Measurements from ENCODE around the gene MYRIP.
"Not testable (repeated sequence)": the region's sequence is repeated elsewhere in the genome, so short reads cannot be mapped to it uniquely, and the experiment has no call there.

Gene MYRIP

DNA sequence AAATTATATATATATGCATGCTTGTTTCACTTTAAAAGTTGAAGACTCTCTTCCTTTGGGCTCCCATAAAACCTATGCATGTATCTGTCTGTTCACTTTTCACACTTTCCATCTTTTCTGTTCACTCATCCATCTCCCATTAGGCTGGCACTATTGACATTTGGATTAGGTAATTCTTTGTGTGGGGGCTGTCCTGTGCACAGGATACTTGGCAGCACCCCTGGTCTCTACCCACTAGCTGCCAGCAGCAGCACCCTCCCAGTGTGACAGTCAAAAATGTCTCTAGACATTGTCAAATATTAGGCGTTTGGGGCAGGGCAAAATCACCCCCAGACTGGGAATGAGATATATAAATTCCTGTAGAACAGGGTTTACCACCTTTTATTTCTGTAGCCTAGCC is 427.8 kb downstream of the MYRIP start:
- no peak for DNase-seq (ENCODE audit: low read depth)

DNA sequence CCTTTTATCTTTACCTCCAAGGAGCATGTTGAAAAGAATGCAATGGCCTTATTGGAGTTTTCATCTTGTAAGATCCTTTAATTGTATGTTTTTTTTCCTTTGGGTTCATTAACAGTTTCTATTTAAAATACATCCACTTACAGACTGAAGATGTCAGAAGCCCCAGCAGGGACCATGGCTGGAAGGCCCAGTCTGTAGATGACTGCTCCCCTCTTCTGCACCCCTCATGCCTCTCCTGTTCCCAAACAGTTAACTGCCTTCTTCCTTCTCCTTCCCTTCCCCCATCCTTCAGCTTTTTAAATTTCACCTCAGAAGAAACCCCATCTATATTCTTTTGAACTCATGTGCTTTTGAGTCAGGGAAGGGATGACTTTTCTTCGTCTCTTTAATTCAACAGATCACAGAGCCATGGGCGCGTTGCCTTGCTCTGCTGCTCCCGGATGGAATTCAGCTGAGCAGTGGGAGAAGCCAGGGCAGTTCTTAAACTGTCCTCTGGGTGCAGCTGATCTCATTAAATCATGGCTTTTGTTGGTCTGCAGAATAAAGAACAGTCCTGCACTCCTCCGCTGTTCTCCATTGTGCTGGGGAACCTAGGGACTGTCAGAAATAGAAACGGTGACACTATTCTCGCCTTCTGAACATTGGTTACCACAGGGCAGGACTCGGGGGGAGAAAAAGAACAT is 428.6 kb downstream of the MYRIP start:
- DNase-seq (ENCODE audit: low read depth): no peak

DNA sequence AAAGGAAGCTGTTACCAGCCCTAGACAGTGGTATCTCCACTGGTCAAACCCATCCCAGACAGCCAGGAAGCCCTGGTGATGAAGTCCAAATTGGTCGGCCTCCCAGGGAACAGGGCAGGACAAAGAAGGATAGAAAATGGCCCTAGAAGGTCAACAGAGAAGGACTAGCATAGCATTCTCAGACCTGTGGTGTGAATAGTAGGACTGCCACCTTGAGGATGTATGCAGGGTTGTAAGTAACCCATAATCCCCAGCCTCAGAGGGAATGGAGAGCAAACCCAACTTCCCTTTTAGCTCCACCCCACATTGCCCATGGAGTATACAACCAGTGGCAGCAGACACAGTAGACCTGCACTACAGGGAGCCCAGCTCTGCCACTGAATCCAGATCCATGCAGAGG is 431.5 kb downstream of the MYRIP start:
- no peak for DNase-seq (ENCODE audit: low read depth)

DNA sequence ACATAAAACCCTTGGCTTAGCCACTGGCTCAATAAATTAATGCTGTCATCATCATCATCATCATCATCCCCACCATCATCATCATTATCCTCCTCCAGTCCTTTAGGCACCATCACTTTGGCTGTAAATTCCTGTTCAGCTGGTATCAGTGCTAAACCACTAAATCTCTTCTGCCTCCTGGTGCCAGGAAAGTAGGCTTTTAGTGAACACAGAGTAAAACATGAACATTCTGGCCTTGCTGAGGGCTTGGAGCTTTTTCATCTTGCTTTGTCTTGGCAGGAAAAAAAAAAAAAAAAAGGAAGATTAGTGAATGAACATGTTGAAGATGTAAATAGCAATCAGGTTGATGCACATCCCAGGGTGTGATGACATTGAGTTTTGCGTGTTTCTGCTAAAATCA is 432.8 kb downstream of the MYRIP start:
- no peak for DNase-seq (ENCODE audit: low read depth)

DNA sequence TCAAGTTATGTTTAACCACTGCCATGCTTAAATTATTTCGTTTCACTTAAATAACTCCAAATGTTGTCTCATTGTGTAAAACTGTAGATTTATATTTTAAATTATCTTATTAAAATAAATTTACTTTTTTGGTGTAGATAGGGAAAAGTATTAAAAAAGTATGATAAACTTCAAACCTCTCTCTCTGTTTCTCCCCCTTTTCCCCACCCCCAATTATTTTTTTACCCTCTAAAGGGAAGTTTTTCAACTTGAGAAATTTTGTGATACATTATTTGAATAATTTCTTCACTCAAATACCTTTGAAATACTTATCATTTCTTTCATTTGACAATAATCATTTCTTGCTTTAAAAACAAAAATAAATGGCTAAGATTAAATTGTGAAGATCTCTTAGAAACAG is 433.2 kb downstream of the MYRIP start:
- no peak for DNase-seq (ENCODE audit: low read depth)

DNA sequence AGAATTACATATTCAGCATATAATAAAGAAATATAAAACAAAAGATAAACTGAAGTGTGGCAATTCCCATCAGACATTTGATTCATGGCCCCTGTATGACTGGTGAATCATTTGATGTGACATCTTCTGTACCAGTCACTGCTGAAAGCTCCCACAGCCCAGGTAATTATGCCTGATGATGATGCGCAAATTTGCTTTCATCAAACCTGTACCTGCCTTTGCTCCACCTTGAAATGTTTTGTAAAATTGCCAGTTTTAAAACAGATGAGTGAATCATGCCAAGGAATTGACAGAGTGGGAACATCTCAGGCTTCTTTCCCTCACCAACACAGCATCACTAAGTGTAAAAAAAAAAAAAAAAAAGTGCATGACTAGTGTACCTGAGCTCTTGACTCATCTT is 433.6 kb downstream of the MYRIP start:
- DNase-seq (ENCODE audit: low read depth): no peak

DNA sequence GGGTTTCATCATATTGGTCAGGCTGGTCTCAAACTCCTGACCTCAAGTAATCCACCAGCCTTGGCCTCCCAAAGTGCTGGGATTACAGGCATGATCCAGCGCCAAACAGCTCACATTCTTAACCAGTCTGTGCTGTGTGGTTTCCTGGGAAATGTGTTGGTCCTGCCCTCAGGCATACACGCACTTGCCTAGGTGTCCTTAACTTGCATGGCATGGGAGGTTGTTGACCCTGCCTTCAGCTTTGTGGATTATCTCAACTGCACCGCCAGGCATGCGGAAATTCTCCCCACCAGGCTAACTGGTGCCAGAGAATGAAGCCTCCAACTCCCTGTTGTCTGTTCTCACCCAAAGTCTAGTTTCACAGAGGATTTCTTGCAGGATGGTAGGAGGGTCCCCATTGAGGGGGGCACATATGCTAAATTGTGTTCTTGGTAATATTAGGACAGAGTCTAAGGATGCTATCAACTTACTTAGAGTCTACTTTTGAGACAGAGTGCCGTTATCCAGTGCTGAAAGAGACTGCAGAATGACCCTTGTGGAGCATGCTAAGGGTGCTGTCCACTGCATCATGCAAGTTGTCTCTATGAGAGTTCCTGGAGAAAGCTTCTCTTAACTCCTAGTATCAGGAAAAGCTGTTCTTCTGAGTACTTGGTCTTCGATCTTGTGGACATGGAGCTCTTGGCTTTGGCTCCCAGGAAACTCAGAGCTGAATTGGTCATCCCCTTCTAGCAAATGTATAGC is 438.5 kb downstream of the MYRIP start:
- no peak for DNase-seq (ENCODE audit: low read depth)

DNA sequence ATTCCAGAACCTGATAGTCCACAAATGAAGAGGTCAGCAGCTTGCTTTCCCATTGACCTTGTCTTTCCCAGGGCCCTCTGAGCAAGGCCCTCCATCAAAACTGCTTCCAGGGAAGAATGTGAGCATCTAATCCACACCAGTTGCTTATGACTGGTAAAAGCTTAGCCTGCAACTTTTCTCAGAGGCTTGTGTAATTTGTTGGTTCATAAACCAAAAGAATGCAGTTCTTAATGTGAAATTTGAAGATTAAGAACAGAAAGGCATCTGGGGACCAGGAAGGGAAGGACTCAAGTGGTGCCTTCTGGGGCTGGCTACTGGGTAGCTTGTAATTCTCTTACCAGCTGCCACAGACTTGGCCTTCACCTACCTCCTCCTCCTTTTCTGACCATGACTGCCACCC is 439.2 kb downstream of the MYRIP start:
- DNase-seq (ENCODE audit: low read depth): no peak

DNA sequence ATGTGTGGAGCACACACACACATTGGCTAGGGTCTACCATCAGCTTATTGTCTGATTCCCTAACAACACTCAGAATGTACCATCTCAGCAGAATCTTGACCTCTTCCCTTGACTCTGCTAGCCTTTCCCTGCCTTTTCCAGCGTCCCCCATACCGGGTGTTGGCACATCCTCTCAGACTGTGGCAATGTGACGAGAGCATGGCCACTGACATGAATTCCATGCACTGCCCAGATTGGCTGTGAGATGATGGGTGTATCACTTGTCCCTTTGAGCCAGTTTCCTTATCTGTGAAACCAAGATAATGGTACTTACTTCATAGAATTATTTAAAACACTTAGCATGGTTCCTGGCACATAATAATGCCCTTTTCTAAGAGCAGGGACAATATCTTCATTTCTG is 439.8 kb downstream of the MYRIP start:
- no peak for DNase-seq (ENCODE audit: low read depth)

DNA sequence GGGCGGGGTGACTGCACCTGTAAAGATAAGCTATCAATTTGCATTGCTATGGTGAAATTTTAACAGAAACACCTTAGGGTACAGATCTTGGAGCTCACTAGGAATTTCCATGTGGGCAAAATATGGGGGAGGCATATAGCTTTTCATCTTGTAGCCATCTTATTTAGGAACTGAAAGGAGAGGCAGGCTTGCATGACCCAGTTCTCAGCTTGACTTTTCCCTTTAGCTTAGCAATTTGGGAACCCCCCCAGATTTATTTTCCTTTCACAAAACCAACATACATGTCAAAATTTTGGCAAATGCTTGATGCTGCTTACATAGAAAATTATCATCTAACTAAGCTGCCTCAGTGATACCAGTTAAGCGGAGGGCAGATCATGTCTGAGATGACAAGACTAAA is 445.1 kb downstream of the MYRIP start:
- no peak for DNase-seq (ENCODE audit: low read depth)

DNA sequence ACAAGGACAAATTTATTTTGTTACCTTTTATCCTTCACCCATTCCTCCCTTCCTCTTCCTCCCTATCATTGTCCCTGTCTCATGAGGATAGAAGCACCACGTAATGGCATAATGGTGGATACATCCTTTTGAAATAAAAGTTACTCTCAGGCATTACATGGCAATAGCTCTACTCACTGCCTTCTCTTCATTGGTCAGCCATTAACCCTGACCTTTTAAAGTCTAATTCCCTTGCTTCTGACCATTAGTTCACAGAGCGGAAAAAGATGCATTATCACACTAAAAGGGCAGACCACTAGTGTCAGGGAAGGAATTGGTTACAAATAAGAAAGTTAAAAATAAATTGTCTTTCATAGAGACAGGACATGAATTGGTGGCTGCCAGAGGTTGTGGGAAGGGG is 445.5 kb downstream of the MYRIP start:
- DNase-seq (ENCODE audit: low read depth): no peak

DNA sequence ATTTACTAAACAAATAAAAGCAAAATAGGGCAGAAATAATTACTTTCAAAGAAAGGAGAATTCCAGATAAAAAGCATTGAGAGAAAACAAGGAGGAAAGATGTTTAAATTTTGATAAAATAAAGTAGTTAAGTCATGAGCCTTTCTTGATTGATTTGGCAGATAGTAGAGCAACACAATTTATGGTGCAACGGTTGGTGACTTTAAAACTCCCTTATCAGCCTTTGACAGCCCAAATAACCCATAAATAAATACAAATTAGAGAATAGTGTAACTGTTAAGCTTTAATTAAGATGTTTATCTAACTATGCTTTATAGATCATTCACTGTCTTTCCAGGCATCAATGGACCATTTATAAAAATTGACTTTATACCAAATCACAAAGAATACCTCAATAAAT is 446.1 kb downstream of the MYRIP start:
- DNase-seq (ENCODE audit: low read depth): no peak

DNA sequence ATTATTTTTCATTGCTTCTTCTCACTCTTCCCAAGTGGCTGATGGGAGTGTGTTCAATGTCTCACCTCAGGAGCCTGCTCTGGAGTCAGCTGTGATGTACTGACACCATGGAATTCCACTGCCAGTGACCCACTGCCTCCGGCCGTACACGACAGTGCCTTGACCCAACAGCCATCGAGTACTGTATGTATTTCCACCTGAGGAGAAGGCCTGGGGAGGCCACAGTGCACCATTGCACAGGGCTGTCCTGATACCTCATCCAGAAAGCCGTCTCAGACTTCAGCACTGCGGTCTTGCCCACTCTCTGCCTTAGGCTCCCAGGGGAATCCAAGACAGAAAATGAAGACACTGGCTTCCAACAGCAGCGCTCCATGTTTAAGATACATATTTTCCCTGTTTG is 448.7 kb downstream of the MYRIP start:
- no peak for DNase-seq (ENCODE audit: low read depth)

DNA sequence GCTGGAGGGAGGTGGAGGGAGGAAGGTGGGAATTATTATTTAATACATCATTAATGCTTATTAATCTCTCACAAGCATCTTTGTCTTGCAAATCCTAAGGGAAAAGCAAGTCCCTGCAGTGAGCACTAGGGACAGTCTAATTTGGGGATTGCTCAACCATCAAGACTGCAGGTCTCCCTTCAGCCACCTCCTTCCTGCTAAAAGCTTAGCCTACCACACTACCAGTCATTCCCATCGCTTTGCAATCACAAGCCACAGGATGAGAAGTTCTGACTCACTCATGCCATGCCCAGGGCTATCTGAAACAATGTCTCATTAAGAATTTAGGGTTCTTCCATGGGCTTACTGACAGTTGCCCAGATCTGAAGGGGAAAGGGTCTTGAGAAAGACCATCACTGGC is 449.1 kb downstream of the MYRIP start:
- DNase-seq (ENCODE audit: low read depth): peak; percentile 17

DNA sequence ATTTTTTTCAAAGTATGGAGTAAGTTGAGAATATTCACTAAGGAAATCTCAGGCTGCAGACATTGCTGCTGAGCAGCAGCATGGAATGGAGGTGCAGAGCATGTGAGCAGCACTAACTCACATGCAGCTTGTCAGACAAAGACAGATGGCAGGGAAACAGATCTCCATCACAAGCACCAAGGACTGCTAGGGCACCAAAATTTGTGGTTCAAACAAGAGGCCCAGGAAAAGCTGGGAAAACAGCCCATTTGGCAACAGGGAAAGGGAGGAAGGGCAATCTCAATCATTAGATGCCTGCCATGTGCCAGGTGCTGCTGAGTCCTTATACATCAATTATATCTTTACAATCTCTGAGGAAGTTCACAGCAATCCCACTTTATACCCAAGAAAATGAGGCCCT is 452.9 kb downstream of the MYRIP start:
- DNase-seq (ENCODE audit: low read depth): no peak

DNA sequence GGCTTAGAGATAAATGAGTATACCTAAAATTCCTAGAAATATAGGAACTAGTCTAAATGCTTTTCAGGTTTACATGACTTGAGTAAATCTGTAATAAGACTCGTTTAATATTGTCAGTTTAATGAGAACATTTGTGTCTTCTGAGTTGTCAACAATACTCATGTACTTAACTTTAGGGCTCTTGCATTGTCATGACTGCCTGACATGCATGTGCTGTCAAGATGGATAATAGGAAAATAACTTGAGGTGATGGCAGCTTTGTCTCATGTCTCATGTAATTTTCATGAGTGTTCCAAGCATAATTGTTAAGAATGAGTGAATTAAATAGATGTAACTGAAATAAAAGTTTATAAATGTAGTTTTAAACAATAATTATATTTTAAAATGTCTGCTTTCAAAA is 455.0 kb downstream of the MYRIP start:
- DNase-seq (ENCODE audit: low read depth): no peak

DNA sequence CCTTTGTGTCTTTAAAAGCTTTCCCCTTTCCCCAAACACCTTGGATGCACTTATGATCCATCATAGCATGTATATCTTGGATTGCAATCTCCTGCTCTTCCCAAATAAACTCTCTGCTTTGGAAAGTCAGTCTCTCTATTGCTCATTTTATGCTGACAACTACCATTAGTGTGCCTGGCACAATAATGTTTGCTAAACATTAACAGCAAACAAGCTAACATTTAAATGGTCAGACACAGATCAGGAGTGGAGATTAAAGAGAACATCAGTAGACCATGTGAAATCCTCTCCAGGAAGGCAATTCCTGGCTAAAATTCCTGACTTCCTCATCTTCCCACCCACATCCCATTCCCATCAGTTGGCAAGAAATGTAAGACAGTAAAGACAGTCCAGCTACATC is 455.8 kb downstream of the MYRIP start:
- DNase-seq (ENCODE audit: low read depth): no peak

DNA sequence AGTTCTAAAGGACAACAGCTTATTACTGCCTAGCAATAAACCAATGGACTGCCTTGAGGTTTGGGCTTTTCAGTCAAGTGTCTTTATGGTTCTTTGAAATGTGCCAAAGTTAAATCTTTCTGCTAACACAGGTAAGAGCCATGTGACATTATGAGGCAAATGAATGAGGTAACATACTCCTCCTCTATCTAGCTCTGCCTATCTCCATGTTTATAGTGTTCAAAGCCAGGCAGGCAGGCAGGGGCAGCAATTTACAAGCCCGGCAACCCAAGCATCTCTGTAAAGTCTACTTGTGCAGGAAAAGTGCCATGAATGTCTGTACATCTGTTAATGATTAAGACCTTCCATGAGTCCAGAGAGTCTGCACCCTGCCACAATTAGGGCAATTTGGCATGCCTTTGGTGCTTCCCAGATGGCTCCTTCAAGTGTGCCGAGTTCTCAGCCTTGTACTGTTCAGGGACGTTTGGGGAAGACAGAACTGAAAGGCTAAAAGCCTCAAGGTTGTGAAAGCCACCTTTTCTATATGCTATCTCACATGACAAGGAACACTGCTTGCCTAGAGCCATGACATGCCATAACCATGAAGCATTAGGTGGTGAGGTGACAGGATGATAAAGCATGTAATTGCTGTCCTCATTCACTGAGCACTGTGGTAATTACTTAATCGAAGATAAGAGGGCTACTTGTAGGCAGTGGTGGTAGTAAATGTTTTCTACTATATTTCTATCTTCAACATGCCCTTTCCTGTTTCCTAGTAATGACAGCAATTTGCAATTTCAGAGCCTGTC is 458.7 kb downstream of the MYRIP start:
- DNase-seq (ENCODE audit: low read depth): no peak

DNA sequence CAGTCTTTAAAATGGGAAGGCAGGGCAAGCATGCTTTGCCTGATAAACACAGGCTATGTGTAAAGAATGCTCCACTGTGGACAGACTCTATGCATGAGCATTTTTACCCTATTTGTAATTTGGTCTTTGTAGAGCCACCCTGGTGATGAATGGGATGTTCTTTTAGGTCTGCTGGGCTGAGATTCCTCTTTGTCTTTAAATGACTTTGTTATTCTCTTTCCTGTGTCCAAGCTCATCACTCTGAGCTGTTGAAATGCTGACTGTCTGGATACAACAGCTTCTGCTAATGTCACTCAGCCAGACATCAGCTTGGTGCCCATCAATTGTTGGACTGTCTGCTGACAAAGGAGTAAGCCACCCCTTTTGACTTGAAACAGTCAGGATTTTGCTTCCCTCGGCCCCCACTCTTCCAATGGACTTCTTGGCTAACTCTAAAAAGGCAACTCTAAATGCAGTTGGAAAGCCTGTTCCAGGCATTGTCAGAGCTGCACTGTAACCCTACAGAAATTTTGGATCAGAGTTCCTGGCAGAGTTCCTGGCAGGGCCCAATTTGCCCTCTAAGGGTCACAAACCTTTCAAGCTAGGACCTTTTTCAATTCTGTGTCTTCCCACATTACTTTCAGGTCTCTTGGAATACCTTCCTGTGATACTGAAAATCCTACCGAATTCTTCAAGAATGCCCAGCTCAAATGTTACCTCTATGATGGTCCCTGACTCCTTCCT is 459.6 kb downstream of the MYRIP start:
- no peak for DNase-seq (ENCODE audit: low read depth)

DNA sequence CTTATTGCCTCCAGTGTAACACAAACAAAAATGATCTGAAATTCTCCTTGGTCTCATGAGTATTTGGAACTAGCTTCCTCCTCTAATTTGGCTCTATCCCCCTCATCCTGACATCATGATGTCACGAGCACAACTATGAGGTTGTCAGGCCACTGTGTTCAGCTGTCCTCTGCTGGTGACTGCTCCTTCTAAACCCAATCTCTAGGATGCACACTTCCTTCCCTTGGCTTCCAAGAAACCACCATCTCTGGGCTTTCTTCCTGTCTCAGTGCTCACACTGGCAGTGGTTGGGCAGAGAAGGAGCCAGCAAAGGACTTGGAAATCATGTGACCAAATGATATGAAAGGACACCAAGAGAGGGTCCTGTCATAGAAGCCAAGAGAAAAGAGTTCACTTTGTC is 469.4 kb downstream of the MYRIP start:
- DNase-seq (ENCODE audit: low read depth): no peak

DNA sequence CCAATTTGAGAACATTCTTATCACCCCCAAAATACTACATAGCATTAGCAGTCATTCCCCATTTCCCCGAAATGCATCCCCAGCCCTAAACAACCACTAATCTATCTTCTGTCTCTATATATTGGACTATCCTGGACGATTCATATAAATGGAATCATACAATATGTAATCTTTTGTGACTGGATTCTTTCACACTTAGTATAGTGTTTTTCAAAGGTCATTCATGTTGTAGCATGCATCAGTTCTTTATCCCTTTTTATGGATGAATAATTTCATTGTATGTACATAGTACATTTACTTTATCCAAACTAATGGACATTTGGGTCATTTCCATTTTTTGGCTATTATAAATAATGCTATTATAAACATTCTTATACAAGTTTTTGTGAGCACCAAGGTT is 472.6 kb downstream of the MYRIP start:
- DNase-seq (ENCODE audit: low read depth): no peak

DNA sequence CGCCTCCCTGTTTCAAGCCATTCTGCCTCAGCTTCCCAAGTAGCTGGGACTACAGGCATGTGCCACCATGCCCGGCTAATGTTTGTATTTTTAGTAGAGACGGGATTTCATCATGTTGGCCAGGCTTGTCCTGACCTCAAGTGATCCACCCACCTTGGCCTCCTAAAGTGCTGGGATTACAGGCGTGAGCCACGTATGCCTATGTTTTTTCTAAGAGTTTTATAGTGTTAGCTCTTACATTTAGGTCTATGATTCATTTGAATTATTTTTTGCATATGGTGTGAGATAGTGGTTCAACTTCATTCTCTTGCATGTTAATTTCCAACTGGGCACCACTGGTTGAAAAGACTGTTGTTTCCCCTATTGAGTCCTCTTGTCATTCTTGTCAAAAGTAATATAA is 473.6 kb downstream of the MYRIP start:
- not testable (repeated sequence) for DNase-seq (ENCODE audit: low read depth)

DNA sequence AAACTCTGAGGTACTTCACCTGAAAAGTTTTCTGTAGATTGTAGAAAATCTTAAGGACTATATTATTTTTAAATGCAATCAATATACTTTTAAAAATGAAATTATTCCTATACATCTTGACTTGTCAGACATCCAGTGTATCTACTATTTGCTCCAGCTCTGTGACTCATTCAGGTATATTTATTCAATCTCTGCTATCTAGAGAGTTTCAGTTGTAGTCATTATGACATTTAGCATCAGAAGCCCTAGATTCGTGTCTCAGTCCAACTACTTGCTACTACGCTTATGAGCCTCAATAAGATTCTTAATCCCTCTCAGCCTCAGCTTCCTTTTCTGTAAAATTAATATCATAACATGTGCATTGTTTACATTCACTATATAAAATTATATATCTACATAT is 477.8 kb downstream of the MYRIP start:
- no peak for DNase-seq (ENCODE audit: low read depth)
